Bronchial epithelial cell (primary cell): ENCODE data around the gene SLC37A2. TPM values are rescaled to one million over a fixed set of nuclear protein-coding genes. Genes with fewer than 3 reads are reported as not detected.
A peak's percentile ranks its signal among the peaks of the same experiment; 100 is the strongest.

ENCODE experiments used
- DNase-seq: peaks from one replicate; pipeline ENCODE4 v3.0.0-alpha.2; 2010; ENCODE audit warnings: low read depth
- FAIRE-seq: peaks from 2 replicates; lab custom pipeline; 2011; peaks lifted over from hg19 to GRCh38; lab: Jason Lieb, UNC
- H3K27me3 ChIP-seq: 2 replicates; pipeline ENCODE4 v1.5.1; 2011; ENCODE audit warnings: low read length; ENCODE audit not compliant: control insufficient read depth, insufficient read depth
- H3K36me3 ChIP-seq: 2 replicates; pipeline ENCODE4 v1.5.1; 2011; ENCODE audit warnings: low read length; ENCODE audit not compliant: control insufficient read depth, insufficient read depth
- H3K4me3 ChIP-seq: 2 replicates; pipeline ENCODE4 v1.5.1; 2011; ENCODE audit warnings: mild to moderate bottlenecking, low read depth, low read length, control low read depth
- CTCF ChIP-seq: IDR thresholded peaks from 2 replicates; pipeline ENCODE4 v1.5.1; 2011; ENCODE audit warnings: mild to moderate bottlenecking, moderate library complexity, low read length, control low read depth, inconsistent platforms; ENCODE audit not compliant: insufficient read depth, severe bottlenecking
- total RNA-seq: library from RNA; depleted of rRNA; stranded (reverse); fragments of >200 nt; gene quantifications from 2 replicates; pipeline ENCODE4 v1.2.1, GENCODE V29; 2014

The SLC37A2 gene
- total RNA-seq, 1 donor from 2014 or later, result 25.5 TPM

GRCh38 chr11:125082040-125082439 is 18.9 kb downstream of the SLC37A2 start:
- FAIRE-seq (no peak), DNase-seq (no peak)
- no peak for TF ChIP-seq CTCF
- no peak overlapping the region for H3K4me3 ChIP-seq
- H3K36me3 ChIP-seq, result peaks cover 10% of the 10 kb centered on the region
- H3K27me3 ChIP-seq, result no peaks in the 10 kb centered on the region

DNA sequence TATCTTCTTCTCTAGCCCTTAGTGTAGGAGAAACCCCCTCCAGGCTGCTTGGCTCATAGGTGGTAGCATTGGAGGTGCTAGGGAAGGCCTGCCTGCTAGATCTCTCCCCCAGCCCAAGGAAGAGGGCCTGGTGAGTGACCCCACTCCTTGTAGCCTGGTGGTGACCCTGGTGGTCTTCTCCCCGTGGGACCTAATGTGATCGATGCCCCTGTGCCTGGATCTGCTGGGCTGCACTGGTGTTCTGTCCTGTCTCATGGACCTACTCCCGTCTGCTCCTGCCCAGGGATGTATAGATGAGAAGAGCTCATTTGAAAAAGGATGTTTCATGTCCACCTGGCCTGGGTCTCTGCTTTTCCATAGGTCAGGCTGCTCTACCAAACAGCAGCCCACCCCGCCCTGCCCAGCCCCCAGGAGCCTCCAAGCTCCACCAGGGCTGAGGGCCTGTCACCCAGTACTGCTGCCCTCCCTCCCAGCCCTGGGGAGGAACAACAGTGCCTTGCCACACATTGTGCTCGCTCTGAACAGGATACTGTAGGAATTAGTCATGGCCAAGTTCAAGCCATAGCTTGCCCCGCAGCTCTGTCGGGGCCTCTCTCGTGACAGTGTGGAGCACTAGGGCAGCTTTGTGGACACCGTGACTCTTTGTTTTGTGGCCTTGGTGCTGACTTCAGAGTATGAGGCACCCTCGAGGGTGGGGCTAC is 19.7 kb downstream of the SLC37A2 start:
- TF ChIP-seq CTCF, result no peak
- Histone ChIP-seq H3K27me3 (no peaks in the 10 kb centered on the region), H3K4me3 (no peak overlapping the region), H3K36me3 (peaks cover 11% of the 10 kb centered on the region)
- FAIRE-seq (peak; percentile 43), DNase-seq (peak; percentile 98)

DNA sequence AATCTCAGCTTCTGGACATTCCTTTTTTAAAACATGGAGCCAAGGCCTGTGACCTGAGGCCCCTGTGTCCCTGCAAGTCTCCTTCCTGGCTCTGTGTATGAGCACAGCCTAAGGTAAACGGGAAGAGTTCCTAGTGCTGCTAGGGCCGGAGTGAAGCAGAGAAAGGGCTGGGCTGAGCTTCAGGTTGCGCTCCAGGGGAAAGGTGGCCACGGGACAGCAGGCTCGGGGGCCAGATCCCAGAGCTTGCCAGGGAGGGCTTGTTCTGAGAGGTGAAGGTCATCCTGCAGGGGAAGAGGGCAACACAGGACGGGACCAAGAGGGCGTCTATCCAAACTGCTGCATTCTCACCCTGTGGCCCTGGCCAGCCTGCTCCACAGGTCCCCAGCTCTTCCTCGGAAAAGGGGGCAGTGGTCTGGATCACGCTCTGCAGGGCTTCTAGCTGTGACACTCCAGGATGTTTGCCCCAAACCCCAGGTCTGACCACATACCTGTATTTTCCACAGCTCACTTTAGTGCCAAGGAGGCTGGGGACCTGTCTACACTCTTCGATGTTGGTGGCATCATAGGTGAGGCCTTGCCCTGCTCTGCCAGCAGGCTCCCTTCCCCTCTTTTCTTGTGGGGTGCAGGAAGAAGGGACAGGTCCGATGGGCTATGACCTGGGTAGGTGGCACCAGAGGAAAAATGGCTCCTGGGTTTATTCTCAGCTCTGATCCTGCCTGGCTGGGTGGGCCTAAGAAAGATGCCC is 20.4 kb downstream of the SLC37A2 start:
- Histone ChIP-seq H3K4me3 (no peak overlapping the region), H3K27me3 (no peaks in the 10 kb centered on the region)

DNA sequence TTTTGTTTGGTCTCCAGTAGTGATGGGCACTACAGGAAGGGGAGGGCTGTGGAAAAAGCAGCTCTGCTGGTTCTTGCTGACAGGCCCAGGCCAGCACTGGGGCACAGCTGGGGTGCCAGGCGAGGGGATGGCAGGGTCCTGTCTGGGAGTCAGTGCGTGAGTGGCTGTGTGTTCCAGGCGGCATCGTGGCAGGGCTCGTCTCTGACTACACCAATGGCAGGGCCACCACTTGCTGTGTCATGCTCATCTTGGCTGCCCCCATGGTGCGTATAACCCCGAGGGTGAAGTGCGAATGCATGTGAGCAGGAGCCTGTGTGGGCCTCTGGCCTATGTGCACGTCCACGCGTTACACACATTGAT is 20.9 kb downstream of the SLC37A2 start:
- TF ChIP-seq CTCF, result no peak
- H3K4me3 ChIP-seq, result no peak overlapping the region
- H3K27me3 ChIP-seq, result no peaks in the 10 kb centered on the region
- no peak for FAIRE-seq
- no peak for DNase-seq
- H3K36me3 ChIP-seq, result peaks cover 12% of the 10 kb centered on the region

More for the DNA sequence above, 20.4 kb downstream of the SLC37A2 start:
- TF ChIP-seq CTCF, result no peak
- peaks cover 12% of the 10 kb centered on the region for H3K36me3 ChIP-seq
- FAIRE-seq (peak; percentile 55), DNase-seq (no peak)

DNA sequence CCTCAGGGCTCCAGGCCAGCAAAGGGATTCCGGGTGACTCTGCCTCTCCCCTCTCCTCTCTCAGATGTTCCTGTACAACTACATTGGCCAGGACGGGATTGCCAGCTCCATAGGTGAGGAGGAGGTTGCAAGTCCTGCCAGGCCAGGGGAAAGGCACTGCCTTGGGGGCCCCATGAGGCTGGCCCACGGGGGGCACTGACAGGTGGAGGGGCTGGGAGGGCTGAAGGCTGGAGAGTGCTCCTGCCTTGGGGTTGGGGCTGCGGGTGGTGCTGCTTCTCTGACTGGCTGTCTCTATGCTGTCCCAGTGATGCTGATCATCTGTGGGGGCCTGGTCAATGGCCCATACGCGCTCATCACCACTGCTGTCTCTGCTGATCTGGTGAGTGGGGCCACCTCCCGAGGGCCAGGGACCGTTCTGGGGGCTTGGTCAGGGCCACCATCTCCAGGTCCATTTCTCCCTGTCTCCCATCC is 21.7 kb downstream of the SLC37A2 start:
- FAIRE-seq (no peak), DNase-seq (no peak)
- TF ChIP-seq CTCF, result no peak
- H3K27me3 ChIP-seq, result no peaks in the 10 kb centered on the region
- H3K36me3 ChIP-seq, result peaks cover 12% of the 10 kb centered on the region
- no peak overlapping the region for H3K4me3 ChIP-seq
